ENCODE measurements around the gene KCNIP1.

The KCNIP1 gene

DNA sequence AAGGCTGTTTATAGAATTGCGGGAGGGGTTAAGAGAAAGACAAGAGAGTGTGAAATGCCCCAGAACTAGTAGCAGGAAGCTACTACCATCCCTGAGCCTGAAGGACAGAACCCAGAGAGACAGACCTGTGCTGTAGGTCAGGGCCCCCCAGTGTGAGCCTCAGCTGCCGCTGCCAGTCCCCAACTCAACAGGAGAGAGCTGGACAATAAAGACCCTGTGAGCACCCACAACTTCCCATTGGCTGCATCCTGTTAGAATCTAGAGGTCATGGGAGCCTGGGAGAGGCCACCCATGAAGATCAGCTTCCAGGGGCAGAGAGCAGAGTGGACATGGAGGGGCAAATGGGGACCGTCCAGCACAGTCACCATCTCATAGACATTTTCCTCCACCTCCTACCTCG, 152.5 kb downstream of the KCNIP1 start:
- Mint-ChIP-seq H3K4me3 (no peak overlapping the region), H3K4me1 (no peaks in the 10 kb centered on the region), H3K27me3 (peaks cover 4% of the 10 kb centered on the region), H3K27ac (no peak overlapping the region), H3K36me3 (no peaks in the 10 kb centered on the region), H3K9me3 (no peaks in the 10 kb centered on the region)

DNA sequence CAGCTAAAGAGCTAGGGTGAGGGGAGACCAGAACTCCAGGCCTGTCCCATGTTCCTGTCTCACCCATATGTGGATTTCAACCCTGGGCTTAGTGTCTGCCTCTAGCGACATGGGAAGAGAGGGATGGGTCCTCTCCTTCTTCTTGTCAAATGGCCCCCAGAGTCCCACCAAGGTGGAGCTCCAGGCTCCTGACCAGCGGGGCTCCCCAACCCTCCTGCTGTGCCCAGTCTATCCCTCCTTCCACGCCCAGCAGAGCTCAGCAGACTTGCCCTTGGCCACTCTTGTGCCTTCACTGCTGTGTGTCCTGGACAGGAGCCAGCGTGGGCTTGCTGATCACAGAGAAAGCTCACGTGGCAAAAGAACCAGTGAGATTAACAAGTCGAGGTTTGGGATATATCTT, 156.7 kb downstream of the KCNIP1 start:
- Mint-ChIP-seq H3K9me3 (no peaks in the 10 kb centered on the region), H3K4me3 (no peak overlapping the region), H3K27ac (no peak overlapping the region), H3K4me1 (no peaks in the 10 kb centered on the region), H3K36me3 (no peaks in the 10 kb centered on the region), H3K27me3 (peaks cover 16% of the 10 kb centered on the region)

DNA sequence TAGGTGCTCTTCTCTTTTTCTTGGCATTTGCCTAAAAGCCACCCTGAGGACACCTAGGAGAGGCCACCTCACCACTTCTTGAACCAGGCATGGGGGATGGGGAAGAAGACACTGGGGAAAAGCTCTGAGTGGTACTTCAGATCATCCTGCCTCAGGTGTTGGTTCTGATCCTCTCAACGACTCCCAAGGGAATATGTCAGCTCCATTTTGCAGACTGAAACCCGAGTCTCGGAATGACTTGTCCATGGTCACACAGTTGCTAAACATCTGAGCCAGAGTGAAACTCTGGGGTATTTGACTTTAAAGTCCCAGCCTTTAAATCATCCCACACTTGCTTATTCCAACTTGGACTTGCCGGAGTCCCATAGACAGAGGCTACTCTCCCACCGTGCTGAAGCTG, 159.1 kb downstream of the KCNIP1 start:
- H3K4me3 Mint-ChIP-seq = no peak overlapping the region

DNA sequence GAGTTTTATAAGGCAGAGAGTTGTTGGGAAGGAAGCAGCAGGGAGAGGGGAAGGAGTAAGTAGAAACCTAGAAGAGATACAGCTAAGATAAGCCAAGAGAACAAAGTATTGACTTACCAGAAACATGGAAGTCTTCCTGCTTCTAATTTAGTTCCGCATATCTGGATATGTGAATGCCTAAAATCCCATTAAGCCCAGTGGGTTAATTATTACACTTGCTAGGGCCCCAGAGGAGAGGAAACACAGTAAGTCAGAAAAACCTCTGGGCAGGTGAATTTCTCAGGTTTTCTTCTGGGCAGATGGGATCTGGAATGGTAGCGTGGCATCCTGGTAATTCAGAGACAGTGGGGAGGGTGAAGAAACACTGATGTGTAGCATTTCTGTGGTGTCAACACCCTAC, 175.0 kb downstream of the KCNIP1 start:
- Mint-ChIP-seq H3K4me3 (no peak overlapping the region), H3K9me3 (peaks cover 7% of the 10 kb centered on the region), H3K4me1 (peaks cover 9% of the 10 kb centered on the region), H3K27me3 (peaks cover 42% of the 10 kb centered on the region), H3K36me3 (no peaks in the 10 kb centered on the region), H3K27ac (no peak overlapping the region)

More for the DNA sequence above, 159.1 kb downstream of the KCNIP1 start:
- Mint-ChIP-seq H3K36me3 (no peaks in the 10 kb centered on the region), H3K4me1 (no peaks in the 10 kb centered on the region), H3K27ac (no peak overlapping the region), H3K27me3 (peaks cover 19% of the 10 kb centered on the region), H3K9me3 (no peaks in the 10 kb centered on the region)

DNA sequence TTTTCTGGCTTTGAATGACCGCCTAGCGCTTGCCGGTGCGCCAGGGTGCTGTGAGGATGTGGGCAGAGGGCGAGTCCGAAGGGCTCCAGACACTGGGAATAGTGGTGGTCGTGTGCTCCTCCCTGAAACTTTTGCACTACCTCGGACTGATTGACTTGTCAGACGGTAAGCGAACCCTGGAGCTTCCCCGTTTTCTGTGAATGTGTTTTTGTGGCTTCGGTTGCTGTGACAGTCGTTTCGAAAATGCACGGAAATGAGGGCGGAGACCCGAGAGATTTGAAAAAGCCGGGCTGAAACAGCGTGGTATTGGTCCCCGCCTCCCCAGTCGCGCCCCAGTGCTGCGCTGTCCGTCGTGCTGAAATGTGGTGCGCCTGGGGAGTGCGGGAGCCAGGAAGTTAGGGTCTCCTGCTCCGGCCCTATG, 177.2 kb downstream of the KCNIP1 start:
- no peak overlapping the region for H3K4me3 Mint-ChIP-seq
- no peaks in the 10 kb centered on the region for H3K36me3 Mint-ChIP-seq
- peaks cover 47% of the 10 kb centered on the region for H3K27me3 Mint-ChIP-seq
- peaks cover 13% of the 10 kb centered on the region for H3K9me3 Mint-ChIP-seq
- H3K4me1 Mint-ChIP-seq = peaks cover 9% of the 10 kb centered on the region
- H3K27ac Mint-ChIP-seq = no peak overlapping the region

DNA sequence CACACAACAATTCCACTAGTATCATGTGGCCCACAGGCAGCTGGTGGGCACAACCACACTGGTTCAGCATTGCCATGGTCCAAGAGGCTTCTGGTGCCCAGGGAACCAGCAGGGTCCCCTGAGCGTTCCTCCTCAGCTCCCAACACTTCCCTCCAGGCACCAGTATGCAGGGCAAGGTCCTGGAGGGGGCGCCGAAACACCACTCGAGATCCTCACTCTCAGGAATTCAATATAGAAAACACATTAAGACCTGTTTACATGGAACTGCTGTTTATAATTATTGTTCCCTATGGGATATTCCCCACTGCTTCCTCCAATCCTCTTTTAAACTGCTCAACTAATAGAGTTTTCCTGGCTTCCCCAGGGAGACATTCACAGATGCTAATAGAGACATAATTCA, 187.8 kb downstream of the KCNIP1 start:
- Mint-ChIP-seq H3K4me3 (no peak overlapping the region), H3K4me1 (no peaks in the 10 kb centered on the region), H3K27me3 (peaks cover 37% of the 10 kb centered on the region), H3K27ac (no peak overlapping the region), H3K36me3 (no peaks in the 10 kb centered on the region), H3K9me3 (no peaks in the 10 kb centered on the region)

DNA sequence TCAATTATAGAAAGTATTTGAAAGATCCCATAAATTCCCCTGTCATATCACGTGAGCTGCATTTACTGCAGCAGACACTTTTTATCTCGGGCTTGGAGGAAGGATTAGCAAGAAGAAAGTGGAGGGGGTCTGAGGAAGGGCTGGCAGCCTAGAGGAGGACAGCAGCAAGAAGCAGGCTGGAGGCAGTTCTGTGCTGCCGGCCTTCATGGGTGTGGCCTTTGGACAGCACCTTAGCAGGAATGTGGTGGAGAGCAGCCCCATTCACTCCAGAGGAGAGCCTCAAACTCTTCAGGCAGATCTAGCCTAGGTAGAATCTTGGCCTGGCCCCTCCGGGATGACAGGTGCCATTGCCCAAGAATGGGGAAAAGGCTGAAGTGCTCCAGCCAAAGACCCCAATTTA, 189.9 kb downstream of the KCNIP1 start:
- H3K4me1 Mint-ChIP-seq = no peaks in the 10 kb centered on the region
- H3K9me3 Mint-ChIP-seq = no peaks in the 10 kb centered on the region
- no peak overlapping the region for H3K4me3 Mint-ChIP-seq
- no peaks in the 10 kb centered on the region for H3K36me3 Mint-ChIP-seq
- H3K27me3 Mint-ChIP-seq = peaks cover 34% of the 10 kb centered on the region
- H3K27ac Mint-ChIP-seq = no peak overlapping the region

DNA sequence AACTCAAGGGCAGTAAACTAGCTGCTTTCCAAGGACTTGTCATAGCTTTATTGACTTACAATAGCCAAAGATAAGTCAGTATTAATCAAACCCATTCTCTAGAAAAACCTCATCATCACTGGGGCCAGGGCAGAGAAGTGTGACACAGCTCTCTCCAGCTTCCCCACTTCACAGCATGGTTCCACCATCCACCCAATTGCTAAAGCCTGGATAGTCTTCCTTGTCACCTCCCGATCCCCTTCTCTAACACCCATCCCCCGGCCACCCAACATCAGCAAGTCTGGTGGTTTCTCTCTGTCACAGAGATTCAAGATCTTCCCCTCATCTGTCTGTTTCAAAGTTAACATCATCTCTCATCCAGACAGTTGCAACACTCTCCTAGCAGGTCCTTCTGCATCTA, 191.1 kb downstream of the KCNIP1 start:
- H3K4me3 Mint-ChIP-seq = no peak overlapping the region
- no peak overlapping the region for H3K27ac Mint-ChIP-seq
- no peaks in the 10 kb centered on the region for H3K36me3 Mint-ChIP-seq
- no peaks in the 10 kb centered on the region for H3K9me3 Mint-ChIP-seq
- no peaks in the 10 kb centered on the region for H3K4me1 Mint-ChIP-seq
- peaks cover 34% of the 10 kb centered on the region for H3K27me3 Mint-ChIP-seq

DNA sequence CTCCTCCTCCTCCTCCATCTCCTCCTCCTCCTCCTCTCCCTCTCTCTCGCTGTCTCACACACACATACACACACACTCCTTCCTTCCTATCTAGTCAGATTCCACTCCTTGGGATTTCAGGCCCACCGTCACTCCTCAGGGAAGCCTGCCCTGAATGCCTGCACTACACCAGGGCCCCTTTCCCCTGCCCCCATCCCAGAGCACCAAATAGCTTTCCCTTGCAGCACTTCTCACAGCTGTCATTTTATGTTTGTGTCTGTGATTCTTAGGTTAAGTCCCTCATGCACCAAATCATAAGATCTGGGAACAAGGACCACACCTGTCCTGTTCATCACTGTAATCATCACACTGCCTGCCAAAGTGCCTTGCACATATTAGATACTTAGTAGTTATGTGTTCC, 193.2 kb downstream of the KCNIP1 start:
- H3K27me3 Mint-ChIP-seq = peaks cover 25% of the 10 kb centered on the region
- no peaks in the 10 kb centered on the region for H3K4me1 Mint-ChIP-seq
- H3K27ac Mint-ChIP-seq = no peak overlapping the region
- no peaks in the 10 kb centered on the region for H3K9me3 Mint-ChIP-seq
- H3K36me3 Mint-ChIP-seq = no peaks in the 10 kb centered on the region
- no peak overlapping the region for H3K4me3 Mint-ChIP-seq

DNA sequence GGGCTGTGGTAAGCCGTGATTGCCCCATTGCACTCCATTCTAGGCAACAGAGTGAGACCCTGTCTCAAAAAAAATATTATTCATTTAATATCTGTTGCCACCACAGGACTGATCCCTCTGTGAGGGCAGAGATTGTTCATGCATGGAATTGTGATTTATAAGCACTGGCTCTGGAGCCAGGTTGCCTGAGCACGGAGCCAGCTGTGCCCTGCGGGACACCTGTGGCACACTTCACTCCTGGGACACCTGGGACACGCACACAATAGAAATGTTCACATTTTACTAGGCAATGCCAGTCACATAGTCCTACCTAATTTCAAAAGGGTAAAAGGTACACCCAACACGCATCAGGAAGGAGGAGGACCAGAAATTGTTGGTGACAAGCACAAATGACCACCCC, 196.7 kb downstream of the KCNIP1 start:
- Mint-ChIP-seq H3K9me3 (no peaks in the 10 kb centered on the region), H3K4me3 (no peak overlapping the region), H3K4me1 (no peaks in the 10 kb centered on the region), H3K27ac (no peak overlapping the region), H3K36me3 (no peaks in the 10 kb centered on the region), H3K27me3 (peaks cover 11% of the 10 kb centered on the region)

DNA sequence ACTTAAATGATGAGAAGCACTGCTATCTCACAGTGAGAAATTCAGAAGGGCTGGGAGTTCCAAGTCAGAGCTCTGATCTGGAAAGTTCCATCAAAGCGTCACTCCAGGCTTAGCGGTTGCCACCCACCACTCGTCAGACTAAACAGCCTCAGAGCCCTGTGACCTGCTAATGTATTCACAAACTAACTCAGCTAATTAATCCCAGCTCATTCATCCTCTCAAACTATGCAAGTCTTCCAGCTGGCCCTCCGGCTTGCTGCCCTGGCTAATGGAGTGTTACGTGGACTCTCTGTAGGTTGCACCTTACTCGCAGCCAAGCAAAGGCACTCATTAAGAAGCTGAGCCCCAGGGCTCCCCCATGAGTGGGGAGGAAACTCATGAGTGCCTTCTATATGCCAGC, 197.5 kb downstream of the KCNIP1 start:
- Mint-ChIP-seq H3K4me3 (no peak overlapping the region), H3K27ac (no peak overlapping the region), H3K4me1 (no peaks in the 10 kb centered on the region), H3K9me3 (no peaks in the 10 kb centered on the region), H3K36me3 (no peaks in the 10 kb centered on the region), H3K27me3 (peaks cover 9% of the 10 kb centered on the region)

DNA sequence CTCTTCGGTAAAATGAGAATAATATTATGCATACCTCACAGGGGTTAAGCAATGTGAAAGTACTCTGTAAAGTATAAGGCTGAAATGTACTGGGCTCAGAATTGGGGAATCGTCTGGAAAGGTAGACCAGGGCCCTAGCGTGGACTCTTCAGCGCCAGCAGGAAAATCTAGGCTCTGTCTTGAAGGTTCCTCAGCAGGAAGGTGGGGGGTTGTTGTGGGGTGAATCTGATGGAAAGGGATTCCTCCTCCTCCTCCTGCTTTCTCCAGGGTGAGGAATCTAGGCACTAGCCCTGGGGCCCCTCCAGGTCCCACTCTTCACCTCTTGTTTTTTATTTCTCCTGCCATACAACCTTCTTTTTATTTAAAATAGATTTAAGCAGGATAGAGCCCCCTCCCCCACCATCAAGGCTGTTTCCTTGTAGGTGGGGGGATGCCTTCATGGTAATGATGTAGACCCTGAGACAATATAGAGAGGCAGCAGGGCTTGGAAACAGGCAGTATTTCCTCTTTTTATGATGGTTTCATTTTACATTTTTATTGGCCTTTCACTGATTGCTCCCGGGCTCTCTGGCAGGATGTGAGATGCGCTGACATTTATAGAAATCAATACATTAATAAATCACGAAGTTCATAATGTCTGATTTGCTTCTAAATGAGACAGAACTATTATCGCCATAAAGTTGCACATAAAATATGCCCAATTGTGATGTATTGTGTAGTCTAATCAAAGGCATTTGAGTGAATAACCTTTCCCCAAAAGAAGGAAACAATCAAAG, 200.8 kb downstream of the KCNIP1 start:
- H3K27ac Mint-ChIP-seq = no peak overlapping the region
- peaks cover 12% of the 10 kb centered on the region for H3K27me3 Mint-ChIP-seq
- no peaks in the 10 kb centered on the region for H3K36me3 Mint-ChIP-seq
- H3K4me1 Mint-ChIP-seq = no peaks in the 10 kb centered on the region
- H3K9me3 Mint-ChIP-seq = no peaks in the 10 kb centered on the region
- no peak overlapping the region for H3K4me3 Mint-ChIP-seq

DNA sequence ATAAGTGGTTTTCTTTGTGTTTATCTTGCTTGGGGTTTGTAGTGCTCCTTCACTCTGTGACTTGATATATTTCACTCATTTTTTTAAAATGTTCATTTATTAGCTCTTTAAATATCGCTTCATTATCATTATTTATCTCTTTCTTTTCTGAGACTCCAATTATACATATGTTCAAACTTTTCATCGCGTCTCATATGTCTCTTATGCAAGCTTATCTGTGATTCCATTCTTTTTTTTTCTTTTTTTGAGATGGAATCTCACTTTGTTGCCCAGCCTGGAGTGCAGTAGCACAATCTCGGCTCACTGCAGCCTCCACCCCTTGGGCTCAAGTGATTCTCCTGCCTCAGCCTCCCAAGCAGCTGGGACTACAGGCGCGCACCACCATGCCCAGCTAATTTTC, 205.8 kb downstream of the KCNIP1 start:
- no peaks in the 10 kb centered on the region for H3K4me1 Mint-ChIP-seq
- no peak overlapping the region for H3K4me3 Mint-ChIP-seq
- no peaks in the 10 kb centered on the region for H3K36me3 Mint-ChIP-seq
- peaks cover 4% of the 10 kb centered on the region for H3K9me3 Mint-ChIP-seq
- H3K27me3 Mint-ChIP-seq = peaks cover 15% of the 10 kb centered on the region
- no peak overlapping the region for H3K27ac Mint-ChIP-seq

DNA sequence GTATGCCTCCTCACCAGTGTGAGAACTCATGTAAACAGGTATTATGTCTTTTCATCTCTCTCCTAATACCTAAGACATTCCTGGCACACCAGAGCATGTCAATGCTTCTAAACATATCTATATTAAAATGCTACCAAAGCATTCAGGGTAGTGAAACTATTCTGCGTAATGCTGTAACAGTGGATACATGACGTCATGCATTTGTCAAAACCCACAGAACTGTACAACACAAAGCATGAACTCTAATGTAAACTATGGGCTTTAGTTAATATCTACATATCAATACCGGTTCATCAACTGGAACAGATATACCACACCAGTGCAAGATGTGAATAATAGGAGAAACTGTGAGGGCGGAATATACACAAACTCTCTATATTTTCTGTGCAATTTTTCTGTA, 207.5 kb downstream of the KCNIP1 start:
- Mint-ChIP-seq H3K36me3 (no peaks in the 10 kb centered on the region), H3K4me1 (no peaks in the 10 kb centered on the region), H3K27ac (no peak overlapping the region), H3K9me3 (peaks cover 4% of the 10 kb centered on the region), H3K4me3 (no peak overlapping the region), H3K27me3 (peaks cover 16% of the 10 kb centered on the region)

DNA sequence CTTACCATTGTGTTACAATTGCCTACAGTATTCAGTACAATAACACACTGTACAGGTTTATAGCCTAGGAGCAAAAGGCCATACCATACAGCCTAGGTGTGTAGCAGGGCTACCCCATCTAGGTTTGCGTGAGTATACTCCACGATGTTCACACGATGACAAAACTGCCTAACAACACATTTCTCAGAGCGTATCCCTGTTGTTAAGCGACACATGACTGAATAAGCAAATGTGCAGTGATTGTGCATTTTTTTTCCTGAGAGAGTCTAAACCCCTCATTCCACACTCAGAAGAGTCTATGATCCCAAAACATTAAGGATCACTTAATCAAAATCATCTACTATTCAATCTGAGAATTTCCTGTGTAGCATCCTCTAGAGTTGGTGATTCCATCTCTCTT, 211.3 kb downstream of the KCNIP1 start:
- Mint-ChIP-seq H3K27ac (no peak overlapping the region), H3K27me3 (peaks cover 17% of the 10 kb centered on the region), H3K4me1 (no peaks in the 10 kb centered on the region), H3K36me3 (no peaks in the 10 kb centered on the region), H3K4me3 (no peak overlapping the region), H3K9me3 (peaks cover 3% of the 10 kb centered on the region)

DNA sequence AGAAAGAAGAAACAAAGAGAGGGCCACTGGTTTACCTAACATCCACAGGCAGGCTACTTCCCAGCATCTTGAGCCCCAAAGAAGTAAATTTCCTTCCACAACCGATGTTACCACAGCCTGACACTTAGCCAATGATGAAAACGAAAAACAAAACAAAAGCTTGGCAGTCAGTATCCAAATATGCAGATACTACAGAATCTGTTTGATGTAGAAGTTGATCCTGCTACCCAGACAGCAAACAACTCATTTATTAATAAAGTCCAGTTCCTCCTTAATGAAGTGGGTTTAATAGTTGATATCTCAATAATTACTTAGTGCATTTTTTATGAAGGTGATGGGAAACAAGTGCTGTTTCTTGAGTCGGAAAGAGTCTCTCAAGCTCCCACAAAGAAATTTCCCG, 212.6 kb downstream of the KCNIP1 start:
- no peaks in the 10 kb centered on the region for H3K9me3 Mint-ChIP-seq
- no peak overlapping the region for H3K27ac Mint-ChIP-seq
- peaks cover 19% of the 10 kb centered on the region for H3K27me3 Mint-ChIP-seq

DNA sequence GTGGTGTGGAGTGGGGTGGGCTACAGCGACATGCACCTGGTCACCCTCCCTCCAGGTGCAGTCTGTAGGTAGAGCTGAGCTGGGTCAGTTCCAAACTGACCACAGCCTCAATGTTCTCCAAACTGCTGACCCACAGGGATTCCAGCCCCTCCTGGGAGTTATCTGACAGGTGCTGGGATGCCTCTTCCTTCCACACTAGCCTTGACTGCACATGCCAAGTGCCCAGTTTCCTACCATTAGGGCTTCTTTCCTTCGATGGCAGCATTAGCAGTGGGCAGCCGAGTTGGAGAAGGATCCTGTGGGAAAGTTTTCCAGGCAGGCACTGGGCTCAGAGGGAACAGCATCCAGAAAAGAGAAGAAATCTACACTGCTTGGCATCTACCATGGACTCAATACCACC, 215.7 kb downstream of the KCNIP1 start:
- Mint-ChIP-seq H3K9me3 (no peaks in the 10 kb centered on the region), H3K27ac (no peak overlapping the region), H3K4me1 (no peaks in the 10 kb centered on the region), H3K36me3 (no peaks in the 10 kb centered on the region), H3K4me3 (no peak overlapping the region), H3K27me3 (peaks cover 23% of the 10 kb centered on the region)

More for the DNA sequence above, 212.6 kb downstream of the KCNIP1 start:
- Mint-ChIP-seq H3K4me3 (no peak overlapping the region), H3K4me1 (no peaks in the 10 kb centered on the region), H3K36me3 (no peaks in the 10 kb centered on the region)

Data from activated naive CD4-positive, alpha-beta T cell treated with anti-CD3 and anti-CD28 coated beads, Interleukin-2, amount 50 U/mL, for 24 hours (primary cell).